NOMO-1 treated with DMSO at 0.1 percent for 48 hours (cell line): ENCODE measurements around the gene BCAS3.

Experiments
- DNase-seq: peaks from one replicate; lab custom pipeline; 2025; ENCODE audit not compliant: unreplicated experiment; lab: John Stamatoyannopoulos, UW

The BCAS3 gene

GRCh38 chr17:61178284-61178683 lies 500.6 kb downstream of the BCAS3 start:
- no peak for DNase-seq

GRCh38 chr17:61179380-61179806 lies 501.7 kb downstream of the BCAS3 start:
- no peak for DNase-seq

- DNase-seq, result no peak
These were observed 506.1 kb downstream of the BCAS3 start for GRCh38 chr17:61183793-61184192.

GRCh38 chr17:61185385-61185784 lies 507.7 kb downstream of the BCAS3 start:
- no peak for DNase-seq

GRCh38 chr17:61187038-61187437 lies 509.4 kb downstream of the BCAS3 start:
- DNase-seq, result no peak

GRCh38 chr17:61188081-61188480 lies 510.4 kb downstream of the BCAS3 start:
- DNase-seq, result no peak

GRCh38 chr17:61189968-61190367 lies 512.3 kb downstream of the BCAS3 start:
- no peak for DNase-seq

- DNase-seq, result no peak
These were observed 518.7 kb downstream of the BCAS3 start for GRCh38 chr17:61196302-61196704.

- DNase-seq, result no peak
These were observed 519.1 kb downstream of the BCAS3 start for GRCh38 chr17:61196799-61197198.

GRCh38 chr17:61199431-61200338 lies 522.0 kb downstream of the BCAS3 start:
- DNase-seq, result no peak

- DNase-seq, result no peak
These were observed 522.7 kb downstream of the BCAS3 start for GRCh38 chr17:61200339-61200715.

- DNase-seq, result no peak
These were observed 523.6 kb downstream of the BCAS3 start for GRCh38 chr17:61201211-61201610.

GRCh38 chr17:61202564-61202963 lies 524.9 kb downstream of the BCAS3 start:
- no peak for DNase-seq

GRCh38 chr17:61203671-61204131 lies 526.0 kb downstream of the BCAS3 start:
- no peak for DNase-seq

- no peak for DNase-seq
These were observed 526.8 kb downstream of the BCAS3 start for GRCh38 chr17:61204456-61204855.

- no peak for DNase-seq
These were observed 527.8 kb downstream of the BCAS3 start for GRCh38 chr17:61205401-61205800.

GRCh38 chr17:61205931-61206330 lies 528.3 kb downstream of the BCAS3 start:
- DNase-seq, result no peak

GRCh38 chr17:61206922-61207321 lies 529.3 kb downstream of the BCAS3 start:
- DNase-seq, result no peak

- DNase-seq, result no peak
These were observed 530.9 kb downstream of the BCAS3 start for GRCh38 chr17:61208301-61209105.

- no peak for DNase-seq
These were observed 531.4 kb downstream of the BCAS3 start for GRCh38 chr17:61209106-61209439.

- DNase-seq, result no peak
These were observed 531.9 kb downstream of the BCAS3 start for GRCh38 chr17:61209525-61209924.

- no peak for DNase-seq
These were observed 533.6 kb downstream of the BCAS3 start for GRCh38 chr17:61211236-61211635.
